GM19452 (cell line): Measurements from ENCODE around the gene CREB5.

Experiments used
- ATAC-seq: cut with Tn5 transposase; IDR thresholded peaks from one replicate; pipeline ENCODE4 v1.9.1; 2021; ENCODE audit not compliant: unreplicated experiment

The CREB5 gene

GRCh38 chr7:28672397-28672797, 260.1 kb downstream of the CREB5 start:
- no peak for ATAC-seq

- ATAC-seq = no peak
These were observed 262.1 kb downstream of the CREB5 start for GRCh38 chr7:28674359-28674782.

- no peak for ATAC-seq
These were observed 263.1 kb downstream of the CREB5 start for GRCh38 chr7:28675429-28675828.

- ATAC-seq = no peak
These were observed 265.4 kb downstream of the CREB5 start for GRCh38 chr7:28677668-28678067.

- no peak for ATAC-seq
These were observed 266.2 kb downstream of the CREB5 start for GRCh38 chr7:28678431-28678965.

DNA sequence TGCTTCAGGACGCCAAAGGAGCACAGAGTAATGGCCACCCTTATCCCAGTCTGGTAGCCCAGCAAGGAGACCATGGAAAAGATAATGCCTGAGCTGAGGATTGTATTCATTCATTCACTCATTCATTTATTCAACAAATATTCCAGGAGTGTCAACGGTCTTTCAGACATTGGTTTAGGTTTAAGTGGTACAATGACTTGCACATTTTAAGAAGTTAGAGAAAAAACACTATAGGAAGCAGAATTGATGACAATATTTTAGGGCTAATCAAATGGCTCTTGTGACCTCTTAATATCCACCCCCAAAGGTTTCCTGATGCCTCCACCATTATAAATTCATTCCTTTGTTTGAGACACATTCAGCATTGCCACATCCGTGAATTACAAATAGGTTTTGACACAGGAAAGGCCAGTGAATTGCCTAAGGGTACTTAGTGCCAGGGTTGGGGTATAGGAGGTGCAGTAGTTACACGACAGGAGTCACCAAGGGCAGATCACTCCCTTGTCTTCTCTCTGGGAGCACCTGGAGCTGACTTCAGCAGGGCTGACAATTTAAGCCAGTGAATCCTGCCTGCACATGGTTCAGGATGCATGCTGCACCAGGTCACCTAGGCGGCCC, 269.5 kb downstream of the CREB5 start:
- ATAC-seq = no peak

DNA sequence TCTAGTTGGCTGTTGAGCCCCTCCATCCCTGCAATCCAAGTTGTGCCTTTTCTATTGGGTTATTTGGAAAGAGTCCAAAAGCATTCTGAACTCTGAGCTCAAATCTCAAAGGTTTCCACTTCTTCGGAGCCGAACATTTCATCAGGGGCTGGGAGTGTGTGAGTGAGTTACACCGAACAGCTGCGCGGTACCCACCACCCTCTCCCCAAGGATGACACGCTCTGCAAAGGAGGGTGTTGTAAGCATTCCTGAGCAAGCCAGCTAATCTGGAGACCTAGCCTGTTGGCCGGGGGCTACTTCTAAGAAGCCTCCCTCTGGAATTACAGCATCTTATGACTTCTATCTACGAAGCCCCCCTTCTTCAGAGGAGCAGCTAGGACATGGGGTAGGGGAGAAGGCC, 270.5 kb downstream of the CREB5 start:
- no peak for ATAC-seq

GRCh38 chr7:28684650-28685241, 272.4 kb downstream of the CREB5 start:
- ATAC-seq = no peak

DNA sequence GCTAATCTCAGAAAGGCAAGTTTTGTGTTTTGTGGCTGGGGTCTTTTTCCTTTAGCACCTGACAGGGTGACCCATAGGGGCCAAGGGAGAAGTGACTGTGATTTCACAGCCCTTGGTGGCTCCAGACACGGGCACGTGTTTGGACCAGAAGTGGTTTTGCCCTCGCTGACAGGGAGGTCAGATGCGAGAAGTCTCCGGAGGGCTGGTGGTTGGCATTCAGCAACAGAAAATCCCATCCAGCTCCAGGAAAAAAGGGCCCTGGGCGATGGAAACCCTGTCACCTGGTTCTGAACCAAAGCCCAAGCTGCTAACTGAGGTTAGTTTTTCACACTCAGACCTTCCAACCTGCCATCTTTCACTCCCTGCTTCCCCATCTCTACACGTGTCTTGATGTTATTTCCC, 272.9 kb downstream of the CREB5 start:
- ATAC-seq = peak; percentile 25

- ATAC-seq = peak; percentile 59
These were observed 273.5 kb downstream of the CREB5 start for GRCh38 chr7:28685644-28686417.

- no peak for ATAC-seq
These were observed 274.1 kb downstream of the CREB5 start for GRCh38 chr7:28686418-28686800.

GRCh38 chr7:28687537-28687936, 275.2 kb downstream of the CREB5 start:
- no peak for ATAC-seq

DNA sequence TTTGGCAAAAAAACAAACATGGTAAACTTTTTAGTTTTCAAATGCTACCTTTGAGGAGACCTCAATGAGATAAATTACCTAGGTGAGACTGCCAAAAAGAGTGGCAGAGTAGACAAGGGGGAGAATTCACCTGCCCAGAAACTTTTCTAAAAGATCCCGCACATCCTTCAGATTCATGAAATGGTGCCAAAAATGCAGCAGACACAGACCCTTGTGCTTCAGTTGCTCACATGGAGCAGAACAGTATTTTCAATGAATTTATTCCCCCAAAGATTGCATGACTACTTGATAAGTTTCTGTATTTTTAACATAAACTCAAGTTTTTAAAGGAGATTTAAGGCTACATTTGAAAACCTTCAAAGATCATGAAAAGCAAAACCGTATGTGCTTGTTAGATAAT, 275.9 kb downstream of the CREB5 start:
- ATAC-seq = no peak

DNA sequence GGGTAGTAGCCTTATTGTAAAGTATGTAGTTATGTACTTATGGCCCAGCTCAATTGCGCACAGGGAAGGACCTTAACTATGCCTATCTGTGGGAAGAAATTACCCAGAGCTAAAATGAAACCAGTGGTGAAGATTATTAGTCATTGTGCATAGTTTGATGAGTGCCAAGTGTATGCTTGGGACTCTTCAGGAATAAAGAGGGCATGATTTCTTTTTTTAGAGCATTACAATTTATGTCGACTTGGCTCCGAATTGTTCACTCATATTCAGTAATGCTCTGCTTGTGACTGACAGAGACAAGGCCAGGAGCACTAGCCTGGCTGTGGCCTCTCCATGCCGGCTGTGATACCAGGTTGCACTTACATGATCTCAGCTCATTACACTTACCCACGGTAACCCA, 276.3 kb downstream of the CREB5 start:
- ATAC-seq = no peak

DNA sequence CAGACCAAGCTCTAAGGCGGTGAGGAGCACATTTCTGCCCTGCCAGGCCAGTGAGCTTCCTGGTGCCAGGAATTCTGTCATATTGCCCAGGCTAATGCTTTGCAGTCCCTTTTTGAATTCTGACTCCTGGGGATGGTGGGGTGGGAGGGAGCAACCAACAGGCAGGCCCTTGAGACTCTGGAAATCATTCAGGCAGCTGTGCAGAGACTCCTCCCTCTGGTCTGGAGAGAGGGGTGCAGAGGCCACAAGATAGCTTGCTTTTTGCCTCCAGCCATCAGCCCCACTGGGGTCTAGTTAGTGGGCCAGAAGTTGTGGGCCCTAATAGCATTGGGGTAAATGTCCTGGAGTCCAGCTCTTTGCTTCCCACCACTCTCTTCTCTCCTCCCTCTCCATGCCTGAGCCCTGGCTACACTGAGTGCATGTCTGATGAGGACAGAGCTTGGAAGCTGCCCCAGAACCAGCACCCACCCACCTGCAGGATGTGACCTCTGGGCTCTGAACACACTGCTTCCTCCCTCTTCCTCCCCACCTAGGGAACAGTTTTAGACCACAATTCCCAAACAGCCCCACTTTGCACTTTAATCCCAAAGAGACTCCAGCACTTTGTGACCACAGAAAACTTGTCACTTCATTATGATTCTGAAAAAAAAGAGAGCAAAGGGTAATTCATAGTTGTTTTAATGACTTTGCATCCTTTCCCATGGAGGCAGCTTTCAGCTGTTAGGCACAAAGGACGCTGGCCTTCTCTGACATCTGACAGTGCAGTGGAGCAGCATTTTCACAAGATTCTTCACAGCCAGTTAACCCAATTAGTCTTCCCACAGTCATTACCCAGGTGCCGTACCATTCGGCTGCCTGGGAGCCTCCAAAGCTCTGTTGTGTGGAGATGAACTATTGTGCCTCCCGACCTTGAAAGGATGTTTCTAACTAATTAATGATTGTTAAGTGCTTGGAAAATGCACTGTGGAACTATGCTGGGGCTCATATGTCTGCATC, 283.3 kb downstream of the CREB5 start:
- no peak for ATAC-seq

DNA sequence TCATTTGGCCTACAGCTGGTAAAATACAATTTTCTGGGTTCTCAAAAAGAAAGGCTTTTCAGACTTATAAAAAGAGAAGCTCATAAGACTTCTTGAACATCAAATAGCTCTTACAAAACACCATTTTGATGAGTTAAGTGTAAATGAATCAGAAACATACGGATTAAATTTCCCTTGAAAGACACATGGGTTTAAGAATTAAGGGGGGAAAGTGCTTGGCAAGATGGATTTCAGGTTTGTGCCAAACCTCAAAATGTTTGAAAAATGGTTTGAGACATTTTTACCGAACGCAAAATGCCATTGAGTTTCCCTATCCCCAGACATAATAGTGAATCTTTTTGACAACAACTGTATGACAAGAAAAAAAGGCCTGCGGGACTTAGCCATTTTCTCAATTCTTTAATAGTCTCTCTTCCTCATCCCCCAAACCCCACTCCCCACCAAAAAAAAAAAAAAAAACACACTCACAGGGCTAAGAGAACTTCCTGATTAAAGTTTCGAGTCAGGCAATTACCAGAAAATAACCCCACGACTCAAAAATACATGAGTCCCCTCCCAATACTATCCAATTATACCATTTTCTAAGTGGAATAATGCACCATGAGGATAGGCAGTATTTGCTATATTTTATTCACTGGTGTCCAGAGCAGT, 285.7 kb downstream of the CREB5 start:
- no peak for ATAC-seq

DNA sequence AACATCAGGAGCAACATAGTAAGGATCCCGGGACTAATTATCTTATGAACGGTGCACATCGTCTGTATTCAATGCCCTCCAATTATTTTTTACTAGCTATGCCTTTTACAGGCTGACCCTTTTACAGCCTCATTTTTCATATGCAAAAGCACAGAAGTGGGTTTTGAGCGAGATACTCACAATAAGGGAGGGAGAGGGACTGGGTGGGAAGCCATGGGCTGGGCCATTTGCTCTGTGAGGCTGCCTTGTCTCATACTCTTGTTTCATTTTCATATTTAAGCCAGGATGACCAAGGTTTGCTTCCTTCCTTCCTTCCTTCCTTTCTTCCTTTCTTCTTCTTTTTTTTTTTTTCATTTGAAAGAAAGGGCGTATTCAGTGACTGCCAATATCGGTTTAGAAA, 286.5 kb downstream of the CREB5 start:
- ATAC-seq = no peak

DNA sequence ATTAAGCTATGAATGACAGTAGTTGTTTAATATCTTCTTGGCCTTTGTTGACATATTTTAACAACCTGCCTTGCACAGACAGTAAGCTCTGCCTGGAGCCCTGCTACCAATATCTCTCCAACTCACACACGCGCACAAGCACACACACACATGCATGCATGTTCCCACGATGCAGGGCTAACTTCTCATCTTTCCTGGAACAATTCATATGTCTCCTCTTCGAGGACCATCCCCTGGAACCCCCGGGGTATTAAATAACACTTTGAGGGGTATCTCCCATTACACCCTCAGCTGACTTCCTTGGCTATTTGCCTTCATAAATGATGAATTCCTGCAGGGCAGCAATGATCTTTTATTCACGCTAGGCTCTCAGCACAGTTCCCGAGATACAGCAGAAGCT, 287.8 kb downstream of the CREB5 start:
- ATAC-seq = no peak

DNA sequence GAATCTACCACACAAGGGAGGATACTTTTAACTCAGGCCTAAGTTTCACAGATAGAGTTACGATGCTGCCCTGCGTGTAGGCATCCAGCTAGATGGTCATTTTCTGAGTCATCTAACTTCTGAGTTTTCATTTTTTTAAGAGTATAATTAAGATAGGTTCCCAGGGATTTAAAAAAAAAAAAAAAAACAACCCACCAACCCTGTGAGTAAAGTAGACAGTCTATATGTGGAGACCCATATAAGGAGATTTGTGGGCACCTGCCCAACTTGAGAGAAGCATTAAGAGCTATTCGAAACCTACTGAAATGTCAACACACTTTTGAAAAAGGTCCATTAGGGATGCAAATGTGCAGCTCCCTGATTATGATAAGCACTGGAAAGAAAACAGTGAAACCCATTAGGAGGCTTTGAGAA, 288.5 kb downstream of the CREB5 start:
- ATAC-seq = no peak

- no peak for ATAC-seq
These were observed 289.4 kb downstream of the CREB5 start for GRCh38 chr7:28701731-28702130.
